Measurements from ENCODE around the gene CPNE6.

DNA sequence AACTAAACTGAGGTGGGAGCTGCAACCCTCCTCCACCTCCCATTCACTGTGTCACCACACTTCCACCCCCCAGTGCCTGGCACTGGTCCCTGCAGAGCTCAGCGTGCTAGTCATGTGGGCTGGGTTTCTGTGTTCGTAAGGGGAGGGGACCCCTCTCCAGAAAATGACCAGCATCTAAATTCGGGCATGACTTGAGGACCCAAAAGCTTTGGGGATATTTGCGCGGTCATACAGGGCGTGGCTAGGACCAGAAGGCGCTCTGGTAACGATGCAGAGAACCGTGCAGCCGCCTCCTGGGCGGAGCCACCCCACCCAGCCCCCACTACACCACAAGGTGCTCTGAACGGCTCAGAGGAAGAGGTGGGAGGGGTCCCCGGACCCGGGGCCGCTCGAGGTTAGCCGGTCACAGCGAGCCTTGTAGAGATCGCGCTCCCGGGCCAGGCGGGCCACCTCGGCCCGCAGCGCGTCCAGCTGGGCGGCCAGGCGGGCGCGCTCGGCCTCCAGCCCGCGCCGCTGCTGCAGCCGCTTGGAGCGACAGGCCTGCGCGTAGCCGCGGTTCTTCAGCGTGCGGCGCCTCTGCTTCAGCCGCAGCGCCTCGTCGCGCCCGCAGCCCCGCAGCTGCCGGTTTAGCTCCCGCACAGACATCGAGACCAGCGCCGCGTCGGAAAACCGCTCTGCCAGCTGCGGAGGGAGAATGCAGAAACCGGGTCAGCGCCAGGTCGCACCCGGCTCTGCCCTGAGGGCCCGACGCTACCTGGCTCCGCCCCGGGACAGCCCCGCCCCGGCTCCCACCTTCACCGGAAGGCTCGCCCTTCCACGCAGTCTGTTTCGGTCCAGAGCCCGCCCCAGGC is 9.8 kb downstream of the CPNE6 start:
- TF ChIP-seq, protein P1, sequence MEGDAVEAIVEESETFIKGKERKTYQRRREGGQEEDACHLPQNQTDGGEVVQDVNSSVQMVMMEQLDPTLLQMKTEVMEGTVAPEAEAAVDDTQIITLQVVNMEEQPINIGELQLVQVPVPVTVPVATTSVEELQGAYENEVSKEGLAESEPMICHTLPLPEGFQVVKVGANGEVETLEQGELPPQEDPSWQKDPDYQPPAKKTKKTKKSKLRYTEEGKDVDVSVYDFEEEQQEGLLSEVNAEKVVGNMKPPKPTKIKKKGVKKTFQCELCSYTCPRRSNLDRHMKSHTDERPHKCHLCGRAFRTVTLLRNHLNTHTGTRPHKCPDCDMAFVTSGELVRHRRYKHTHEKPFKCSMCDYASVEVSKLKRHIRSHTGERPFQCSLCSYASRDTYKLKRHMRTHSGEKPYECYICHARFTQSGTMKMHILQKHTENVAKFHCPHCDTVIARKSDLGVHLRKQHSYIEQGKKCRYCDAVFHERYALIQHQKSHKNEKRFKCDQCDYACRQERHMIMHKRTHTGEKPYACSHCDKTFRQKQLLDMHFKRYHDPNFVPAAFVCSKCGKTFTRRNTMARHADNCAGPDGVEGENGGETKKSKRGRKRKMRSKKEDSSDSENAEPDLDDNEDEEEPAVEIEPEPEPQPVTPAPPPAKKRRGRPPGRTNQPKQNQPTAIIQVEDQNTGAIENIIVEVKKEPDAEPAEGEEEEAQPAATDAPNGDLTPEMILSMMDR (conservative IDR thresholded peaks at IDR 0.05; ENCODE audit: low read length), result no peak
- no peak for TF ChIP-seq EZH2phosphoT487 (IDR thresholded peaks at IDR 0.05; ENCODE audit: borderline replicate concordance, low read depth, low read length)

Measured in OCI-LY7 (cell line).